Islet precursor cell (in vitro differentiated cells): ENCODE measurements around the gene NT5M.
"Not testable (repeated sequence)": the region's sequence is repeated elsewhere in the genome, so short reads cannot be mapped to it uniquely, and the experiment has no call there.

Source experiments
- DNase-seq: peaks from one replicate; pipeline ENCODE4 v3.0.0-alpha.2; 2018

NT5M gene

DNA sequence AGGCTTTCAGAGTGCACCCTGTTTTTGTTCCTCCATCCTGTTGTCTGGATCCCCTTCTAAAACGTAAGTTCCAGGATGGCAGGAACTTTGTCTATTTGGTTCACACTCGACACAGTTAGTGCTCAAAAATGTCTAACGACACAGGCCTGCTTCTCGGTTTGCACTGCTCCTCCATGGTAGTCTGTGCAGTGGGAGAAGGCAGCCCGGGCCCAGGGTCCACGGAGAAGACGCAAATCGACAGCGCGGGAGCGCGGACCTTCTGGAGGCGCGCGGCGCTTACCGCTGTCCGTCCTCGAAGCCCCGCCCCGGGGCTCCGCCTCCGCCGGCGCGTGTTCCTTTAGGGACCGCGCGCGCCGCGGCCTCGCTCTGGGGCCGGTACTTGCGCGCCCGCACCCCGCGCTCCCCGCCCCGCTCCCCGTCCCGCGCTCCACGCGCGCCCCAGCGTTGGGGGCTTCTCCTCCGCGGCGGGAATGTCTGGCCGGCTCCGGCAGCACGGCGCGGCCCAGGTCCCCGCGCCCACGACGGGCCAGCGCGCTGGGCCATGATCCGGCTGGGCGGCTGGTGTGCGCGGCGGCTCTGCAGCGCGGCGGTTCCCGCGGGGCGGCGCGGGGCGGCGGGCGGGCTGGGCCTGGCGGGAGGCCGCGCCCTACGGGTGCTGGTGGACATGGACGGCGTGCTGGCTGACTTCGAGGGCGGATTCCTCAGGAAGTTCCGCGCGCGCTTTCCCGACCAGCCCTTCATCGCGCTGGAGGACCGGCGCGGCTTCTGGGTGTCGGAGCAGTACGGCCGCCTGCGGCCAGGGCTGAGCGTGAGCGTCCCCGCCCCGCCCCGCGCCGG, at the start of gene NT5M:
TSS of gene NT5M (plus strand) at position 364 of the 837 bp plus-strand sequence. CDS start at position 542, 178 bp downstream.
- DNase-seq = peak; percentile 84

DNA sequence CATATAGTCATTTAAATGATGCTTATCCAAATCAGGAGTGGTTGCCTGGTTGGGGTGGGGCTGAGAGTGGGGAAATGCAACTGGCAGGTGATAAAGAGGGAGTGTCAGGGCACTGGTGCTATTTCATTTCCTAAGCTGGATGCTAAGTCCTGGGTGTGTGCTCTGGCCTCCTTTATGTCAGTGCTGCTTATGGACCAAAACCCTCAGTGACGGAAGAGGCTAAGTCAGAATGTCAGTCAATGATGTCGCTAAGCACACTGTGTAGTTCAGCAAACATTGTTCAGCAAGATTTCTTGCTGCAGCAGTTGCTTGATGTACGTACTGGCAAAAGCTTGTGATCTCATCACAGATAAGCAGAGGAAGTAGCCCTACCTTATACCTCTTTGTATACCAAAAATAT, 49.8 kb upstream of the NT5M start:
- no peak for DNase-seq

DNA sequence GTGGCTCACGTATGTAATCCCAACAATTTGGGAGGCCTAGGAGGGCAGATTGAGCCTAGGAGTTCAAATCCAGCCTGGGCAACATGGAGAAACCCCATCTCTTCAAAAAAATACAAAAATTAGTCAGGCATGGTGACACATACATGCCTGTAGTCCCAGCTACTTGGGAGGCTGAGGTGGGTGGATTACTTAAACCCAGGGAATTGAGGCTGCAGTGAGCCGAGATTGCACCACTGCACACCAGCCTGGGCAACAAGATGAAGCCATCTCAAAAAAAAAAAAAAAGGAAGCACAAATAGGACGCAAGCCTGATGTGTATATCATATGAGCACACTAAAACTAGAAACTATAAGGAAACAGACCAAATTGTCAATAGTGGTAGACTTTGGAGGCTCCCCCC, 49.1 kb upstream of the NT5M start:
- DNase-seq = no peak

DNA sequence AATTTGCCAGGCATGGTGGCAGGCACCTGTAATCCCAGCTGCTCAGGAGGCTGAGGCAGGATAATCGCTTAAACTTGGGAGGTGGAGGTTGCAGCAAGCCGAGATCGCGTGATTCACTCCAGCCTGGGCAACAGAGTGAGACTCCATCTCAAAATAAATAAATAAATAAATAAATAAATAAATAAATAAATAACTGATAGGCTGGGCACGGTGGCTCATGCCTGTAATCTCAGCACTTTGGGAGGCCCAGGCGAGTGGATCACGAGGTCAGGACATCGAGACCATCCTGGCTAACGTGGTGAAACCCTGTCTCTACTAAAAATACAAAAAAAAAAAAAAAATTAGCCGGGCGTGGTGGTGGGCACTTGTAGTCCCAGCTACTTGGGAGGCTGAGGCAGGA, 47.5 kb upstream of the NT5M start:
- not testable (repeated sequence) for DNase-seq

DNA sequence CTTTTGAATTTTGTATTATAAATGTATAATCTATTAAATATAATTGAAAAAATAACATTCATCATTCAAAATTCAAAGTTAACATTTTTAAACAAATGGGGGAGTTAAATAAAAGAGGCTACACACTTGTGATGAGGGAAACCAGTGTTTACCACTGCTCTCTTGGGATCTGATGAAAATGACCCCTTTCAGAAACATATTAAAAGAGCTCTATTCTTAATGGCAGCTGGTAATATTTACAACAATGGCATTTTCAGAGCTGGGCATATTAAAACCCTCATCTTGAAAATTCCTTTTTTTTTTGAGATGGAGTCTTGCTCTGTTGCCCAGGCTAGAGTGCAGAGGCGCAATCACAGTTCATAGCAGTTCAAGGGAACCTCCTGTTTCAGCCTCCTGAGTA, 46.9 kb upstream of the NT5M start:
- DNase-seq = no peak

DNA sequence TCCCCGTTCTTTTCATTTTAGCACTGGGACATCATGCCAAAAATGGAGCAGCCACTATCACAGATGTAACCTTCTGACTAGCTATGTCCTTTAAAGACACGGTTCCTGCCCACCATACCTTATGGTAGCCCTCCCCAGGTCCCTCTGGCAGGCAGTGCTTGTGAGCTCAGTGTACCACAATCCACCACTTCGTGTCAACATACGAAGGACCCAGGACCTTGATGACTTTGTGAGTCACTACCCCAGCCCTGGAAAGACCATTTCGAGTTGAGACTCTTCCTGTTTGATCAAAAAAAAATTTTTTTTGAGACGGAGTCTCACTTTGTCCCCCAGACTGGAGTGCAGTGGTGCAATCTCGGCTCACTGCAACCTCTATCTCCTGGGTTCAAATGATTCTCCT, 45.2 kb upstream of the NT5M start:
- no peak for DNase-seq

DNA sequence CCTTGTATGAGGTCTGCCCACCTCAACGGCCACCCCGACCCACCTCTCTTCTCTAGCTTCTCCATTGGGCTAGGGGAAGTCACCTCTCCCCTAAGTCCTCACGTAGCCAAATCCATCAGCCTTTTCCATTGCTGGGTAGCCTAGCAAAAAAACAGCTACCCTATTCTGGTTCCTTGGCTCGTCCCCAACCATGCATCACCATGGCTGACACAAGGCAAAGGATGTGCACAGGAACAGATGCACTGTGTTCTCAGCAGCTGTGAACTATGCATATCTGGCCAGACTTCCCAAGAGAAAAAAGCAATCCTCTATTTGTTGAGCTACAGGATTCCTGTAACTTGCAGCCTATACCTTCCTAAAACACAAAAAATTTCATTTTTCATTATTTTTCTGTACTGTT, 44.2 kb upstream of the NT5M start:
- DNase-seq = peak; percentile 11

DNA sequence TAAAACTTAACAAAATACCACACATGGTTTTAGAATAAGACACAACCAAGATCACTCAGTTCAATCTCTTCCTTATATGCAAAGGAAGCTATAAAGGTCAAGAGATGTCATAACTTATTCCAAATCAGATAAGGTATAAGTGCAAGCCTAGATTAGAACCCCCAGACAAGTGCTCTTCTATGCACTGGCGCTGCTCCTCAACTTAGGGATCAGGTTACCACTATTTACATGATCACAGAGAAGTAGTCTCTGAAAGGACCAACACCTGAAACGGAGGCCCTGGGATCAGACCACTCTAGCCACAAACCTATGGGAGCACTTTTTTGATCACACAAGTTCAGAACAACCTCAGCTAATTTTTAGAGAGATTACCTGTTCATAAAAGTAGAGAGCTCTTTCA, 38.7 kb upstream of the NT5M start:
- no peak for DNase-seq

DNA sequence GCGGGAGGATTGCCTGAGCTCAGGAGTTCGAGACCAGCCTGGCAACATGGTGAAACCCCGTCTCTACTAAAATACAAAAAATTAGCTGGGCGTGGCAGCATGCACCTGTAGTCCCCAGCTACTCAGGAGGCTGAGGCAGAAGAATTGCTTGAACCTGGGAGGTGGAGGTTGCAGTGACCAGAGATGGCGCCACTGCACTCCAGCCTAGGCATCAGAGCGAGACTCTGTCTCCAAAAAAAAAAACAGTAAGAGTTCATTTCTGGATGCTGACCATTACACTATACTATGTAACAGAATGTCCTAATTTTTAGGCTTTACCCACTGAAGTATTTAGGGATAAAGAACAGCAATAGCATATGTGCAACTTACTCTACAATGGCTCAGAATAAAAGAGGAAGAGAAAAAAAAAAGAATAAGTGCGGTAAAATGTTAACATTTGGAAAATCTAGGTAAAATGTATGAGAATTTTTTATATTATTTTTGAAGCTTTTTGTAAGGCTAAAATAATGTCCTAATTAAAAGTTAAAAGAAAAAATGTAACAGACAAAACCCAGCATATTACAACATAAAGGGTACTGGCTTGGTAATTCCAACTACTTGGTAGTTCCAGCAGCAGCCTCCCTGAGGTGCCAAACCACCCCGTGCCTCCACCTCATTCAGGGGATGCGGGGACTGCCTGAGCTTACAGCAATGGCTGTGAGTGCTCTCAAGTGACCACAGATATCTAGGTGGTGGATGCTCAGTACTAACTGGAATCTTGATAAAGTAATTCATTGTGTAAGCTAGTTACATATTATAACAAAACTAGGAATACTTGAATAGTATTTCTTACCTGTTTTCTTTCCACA, 33.0 kb upstream of the NT5M start:
- no peak for DNase-seq

DNA sequence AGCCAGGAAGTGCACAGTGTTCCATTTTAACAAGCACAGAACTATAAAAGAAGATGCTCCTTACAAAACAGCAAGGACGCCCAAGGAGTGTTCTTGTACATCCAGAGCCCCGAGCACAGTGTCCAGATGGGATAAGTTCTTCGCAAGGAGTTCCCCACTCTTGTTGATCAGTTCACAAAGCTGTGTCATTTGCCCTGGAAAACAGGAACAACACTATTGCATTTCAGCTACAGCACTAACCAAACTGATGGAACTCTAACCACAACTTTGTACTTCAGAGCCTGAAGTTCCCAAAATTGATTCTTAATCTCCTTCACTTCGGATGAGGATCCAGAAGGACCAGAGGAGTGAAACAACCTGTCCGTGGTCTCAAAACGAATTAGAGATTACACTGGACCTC, 27.2 kb upstream of the NT5M start:
- DNase-seq = no peak

DNA sequence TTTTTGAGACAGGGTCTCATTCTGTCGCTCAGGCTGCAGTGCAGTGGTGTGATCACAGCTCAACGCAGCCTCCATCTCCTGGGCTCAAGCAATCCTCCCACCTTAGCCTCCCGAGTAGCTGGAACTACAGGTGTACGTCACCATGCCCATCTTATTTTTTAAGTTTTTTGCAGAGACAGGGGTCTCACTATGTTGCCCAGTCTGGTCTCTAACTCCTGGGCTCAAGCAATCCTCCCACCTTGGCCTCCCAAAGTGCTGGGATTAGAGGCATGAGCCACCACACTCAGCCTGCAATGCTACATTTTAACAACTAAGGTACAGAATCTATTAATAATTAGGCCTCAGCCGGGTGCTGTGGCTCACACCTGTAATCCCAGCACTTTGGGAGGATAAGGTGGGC, 25.7 kb upstream of the NT5M start:
- not testable (repeated sequence) for DNase-seq

DNA sequence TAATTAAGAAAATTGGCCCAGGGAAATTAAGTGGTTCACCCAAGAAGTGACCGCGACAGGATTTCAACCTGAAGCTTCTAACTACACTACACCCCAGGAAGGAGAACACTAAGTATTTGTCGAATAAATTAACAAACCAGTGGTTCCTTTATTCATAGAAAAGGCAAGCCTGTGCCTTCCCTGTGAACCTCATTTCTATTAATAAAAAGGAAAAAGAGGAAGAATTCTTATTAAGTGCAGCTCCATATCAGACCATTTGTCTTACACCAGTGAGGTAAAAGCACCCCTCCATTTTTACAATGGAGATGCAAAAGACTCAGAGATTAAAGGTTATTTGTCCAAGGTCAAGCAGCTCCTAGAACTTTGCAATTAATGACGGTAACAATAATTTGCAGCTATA, 23.9 kb upstream of the NT5M start:
- DNase-seq = no peak

DNA sequence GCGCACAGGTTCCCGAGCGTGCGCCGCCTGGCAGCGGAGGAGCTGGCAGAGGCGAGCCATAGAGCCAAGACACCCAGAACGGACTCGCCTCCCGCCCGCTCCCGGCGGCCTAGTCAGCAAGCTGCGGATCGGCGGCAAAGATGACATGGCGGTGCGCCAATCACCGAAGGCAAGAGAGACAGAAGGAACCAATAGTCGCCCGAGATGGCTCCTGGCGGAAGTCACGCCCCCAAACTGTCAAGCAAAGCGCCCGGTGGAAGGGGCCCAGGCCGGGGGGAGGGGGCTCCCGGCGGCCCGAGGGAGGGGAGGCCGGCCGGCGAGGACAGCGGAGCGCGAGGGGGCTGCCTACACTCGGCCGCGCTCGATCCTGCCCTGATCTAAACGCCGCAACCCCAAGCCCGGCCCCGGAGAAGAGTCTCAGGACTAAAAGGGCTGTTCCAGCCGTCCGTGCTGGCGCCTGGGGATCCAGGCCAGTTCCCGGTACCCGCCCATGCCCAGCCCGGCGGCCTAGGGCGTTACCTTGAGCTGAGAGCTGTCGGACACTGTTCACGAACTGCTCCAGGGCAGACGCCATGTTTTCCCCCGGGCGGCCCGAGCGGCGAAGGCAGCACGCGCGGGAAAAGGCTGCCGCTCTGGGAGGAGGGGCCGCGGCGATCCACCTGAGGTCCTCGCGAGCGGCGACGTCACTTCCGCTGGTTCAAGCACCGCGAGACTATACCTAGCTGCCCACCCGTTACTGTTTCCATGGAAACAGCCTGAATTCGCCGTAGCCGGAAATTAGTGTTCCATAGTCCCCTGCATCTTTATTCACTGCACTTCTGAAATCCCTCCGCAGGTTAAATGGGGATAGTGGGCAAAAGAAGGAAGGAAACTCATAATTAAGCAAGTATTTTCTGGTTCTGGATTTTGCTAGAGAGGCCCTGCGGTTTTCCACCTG, 22.3 kb upstream of the NT5M start, which contains the start of gene COPS3:
TSS of gene COPS3 (minus strand) at position 634 of the 937 bp plus-strand sequence. CDS start at position 574, 60 bp downstream.
- DNase-seq = peak; percentile 99

DNA sequence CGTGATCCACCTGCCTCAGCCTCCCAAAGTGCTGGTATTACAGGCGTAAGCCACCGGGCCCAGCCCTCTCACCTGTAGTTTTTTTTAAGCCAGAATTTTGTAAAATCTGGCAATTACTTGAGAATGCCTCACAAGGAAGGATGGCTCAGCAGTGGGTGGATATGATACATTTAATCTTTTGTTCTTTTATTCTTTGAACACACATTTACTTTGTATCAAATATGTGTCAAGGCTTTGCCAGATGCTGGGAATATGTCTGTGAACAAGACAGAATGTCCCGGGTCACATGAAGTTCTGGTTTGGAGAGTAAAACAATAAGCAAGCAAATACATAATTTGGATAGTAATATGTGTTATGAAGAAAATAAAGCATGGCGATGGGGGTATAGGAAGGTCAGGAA, 17.2 kb upstream of the NT5M start:
- DNase-seq = no peak

DNA sequence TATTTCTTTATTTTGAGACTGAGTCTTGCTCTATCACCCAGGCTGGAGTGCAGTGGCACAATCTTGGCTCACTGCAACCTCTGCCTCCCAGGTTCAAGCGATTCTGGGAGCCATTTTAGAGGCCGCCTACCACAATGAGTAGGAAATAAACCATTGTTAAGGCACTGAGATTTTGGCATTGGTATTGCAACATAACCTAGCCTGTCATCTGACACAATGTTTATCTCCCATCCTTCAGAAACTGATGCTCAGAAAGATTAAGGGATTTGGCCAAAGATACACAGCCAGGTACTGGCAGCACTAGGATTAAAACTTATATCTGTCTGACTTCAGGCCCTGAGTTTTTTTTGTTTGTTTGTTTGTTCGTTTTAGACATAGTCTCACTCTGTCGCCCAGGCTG, 14.1 kb upstream of the NT5M start:
- no peak for DNase-seq

DNA sequence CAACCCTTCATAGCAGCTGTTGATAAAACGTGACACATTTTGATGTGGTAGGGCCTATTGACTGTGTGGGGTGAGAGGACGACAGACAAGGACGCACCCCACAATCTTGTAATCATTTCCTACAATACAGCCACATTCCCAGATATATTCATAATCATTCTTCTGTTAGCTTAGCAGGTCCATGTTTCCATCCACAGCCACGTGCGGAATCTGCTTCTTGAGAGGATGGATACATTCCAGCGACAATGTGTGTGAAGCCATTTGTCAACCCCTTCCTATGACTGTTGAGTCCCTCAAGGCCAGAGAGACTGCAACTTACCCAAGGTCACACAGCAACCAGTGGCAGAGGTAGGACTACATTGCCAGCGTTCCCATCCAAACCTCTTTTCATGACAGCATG, 13.5 kb upstream of the NT5M start:
- peak; percentile 46 for DNase-seq

DNA sequence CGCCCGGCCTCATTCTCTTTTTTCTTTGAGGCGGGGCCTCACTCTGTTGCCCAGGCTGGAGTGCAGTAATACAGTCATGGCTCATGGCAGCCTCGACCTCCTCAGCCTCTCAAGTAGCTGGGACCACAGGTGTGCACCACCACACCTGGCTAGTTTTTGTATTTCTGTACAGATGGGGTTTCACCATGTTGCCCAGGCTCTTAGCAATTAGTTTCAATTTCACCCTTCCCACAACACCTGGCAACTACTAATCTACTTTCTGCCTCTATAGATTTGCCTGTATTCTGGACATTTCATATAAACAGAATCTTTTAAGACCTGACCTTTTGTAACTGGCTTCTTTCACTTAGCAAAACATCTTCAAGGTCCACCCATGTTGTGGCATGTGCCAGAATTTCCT, 8.0 kb upstream of the NT5M start:
- DNase-seq = no peak

DNA sequence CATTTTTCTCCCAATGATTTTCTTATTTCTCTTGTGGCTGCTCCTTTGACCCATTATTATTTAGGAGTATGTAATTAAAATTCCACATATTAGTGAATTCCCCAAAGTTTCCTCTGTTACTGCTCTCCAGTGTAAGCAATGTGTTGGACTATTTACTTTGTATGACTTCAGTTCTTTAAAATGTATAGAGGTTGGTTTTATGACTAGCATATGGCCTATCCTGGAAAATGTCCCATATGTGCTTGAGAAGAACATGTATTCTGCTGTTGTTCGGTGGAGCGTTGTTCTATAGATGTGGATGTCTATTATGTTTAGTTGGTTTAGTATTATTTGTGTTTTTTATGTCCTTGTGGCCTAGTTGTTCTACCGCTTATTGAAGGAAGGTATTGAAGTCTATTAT, 6.0 kb upstream of the NT5M start:
- no peak for DNase-seq

DNA sequence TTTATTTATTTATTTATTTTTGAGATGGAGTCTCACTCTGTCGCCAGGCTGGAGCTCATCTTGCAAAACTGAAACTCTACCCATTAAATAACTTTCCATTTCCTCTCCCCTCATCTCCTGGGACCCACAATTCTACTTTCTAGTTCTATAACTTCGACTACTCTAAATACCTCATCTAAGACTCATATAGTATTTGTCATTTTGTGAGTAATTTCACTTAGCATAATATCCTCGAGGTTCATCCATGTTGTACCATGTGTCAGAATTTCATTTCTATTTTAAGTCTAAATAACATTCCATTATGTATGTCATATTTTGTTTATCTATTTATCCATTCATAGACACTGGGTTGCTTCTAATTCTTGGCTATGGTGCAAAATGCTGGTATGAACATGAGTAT, 5.1 kb upstream of the NT5M start:
- DNase-seq = no peak

DNA sequence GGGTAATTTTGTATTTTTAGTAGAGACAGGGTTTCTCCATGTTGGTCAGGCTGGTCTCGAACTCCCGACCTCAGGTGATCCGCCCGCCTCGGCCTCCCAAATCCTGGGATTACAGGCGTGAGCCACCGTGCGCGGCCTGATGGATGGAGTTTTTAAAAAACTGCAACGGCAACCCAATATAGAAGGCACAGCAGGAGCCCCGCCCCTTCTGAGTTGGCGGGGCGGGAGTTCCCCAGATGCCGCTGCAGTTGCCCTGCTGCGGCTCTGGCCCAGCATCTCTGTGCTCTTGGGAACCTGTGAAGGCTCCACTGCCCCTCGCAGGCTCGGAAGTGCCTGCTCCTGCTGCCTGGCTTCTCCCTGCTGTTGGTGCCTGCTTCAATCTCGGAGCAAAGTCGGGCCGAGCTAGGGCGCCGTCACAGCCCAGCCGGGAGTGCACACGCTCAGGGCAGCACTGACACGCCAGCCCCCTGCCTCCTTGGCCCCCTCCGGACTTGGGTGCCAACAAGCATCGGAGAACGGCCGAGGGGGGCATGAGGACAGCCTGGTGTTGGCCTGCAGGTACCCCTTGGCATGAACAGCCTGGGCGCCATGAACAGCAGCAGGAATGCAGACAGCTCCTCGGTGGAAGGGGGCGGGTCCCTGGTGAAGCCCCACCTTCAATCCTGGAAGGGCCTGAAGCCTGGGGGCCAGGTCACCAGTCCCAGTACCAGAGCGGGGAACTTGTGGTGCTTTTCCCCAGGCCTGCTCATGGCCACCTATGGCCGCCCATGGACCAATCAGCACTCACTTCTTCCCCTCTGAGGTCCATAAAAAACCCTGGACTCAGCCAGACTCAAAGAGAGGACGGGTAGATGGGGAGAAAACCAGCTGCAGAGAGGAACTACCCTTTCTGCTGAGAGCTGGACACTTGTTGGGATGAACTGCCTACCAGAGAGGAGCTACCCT, 2.3 kb upstream of the NT5M start:
- peak; percentile 99 for DNase-seq

DNA sequence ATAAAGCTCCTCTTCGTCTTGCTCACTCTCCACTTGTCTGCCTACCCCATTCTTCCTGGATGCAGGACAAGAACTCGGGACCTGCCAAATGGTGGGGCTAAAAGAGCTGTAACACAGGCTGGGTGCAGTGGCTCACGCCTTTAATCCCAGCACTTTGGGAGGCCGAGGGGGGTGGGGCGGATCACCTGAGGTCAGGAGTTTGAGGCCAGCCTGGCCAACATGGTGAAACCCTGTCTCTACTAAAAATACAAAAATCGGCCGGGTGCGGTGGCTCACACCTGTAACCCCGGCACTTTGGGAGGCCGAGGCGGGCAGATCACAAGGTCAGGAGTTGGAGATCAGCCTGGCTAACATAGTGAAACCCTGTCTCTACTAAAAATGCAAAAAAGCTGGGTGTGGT, 1.5 kb upstream of the NT5M start:
- DNase-seq = not testable (repeated sequence)
